IMR-90 (cell line): ENCODE data around the gene HSPB9. TPM values are rescaled to one million over a fixed set of nuclear protein-coding genes. Genes with fewer than 3 reads are reported as not detected.

Experiments used
- ATAC-seq: fragments of 200-7000 bp; cut with Tn5 transposase; 2 replicates; pipeline ENCODE4 v1.9.1; 2020; ENCODE audit warnings: low read depth, mild to moderate bottlenecking, moderate library complexity
- BruUV-seq: library from RNA; stranded (reverse); fragments of 400-500 nt; replicated peaks from 2 replicates; lab custom pipeline; 2021; lab: Mats Ljungman, UMichigan
- CTCF ChIA-PET: fragments of 300-600 bp; formaldehyde crosslinking; extraction: SDS; loops from one replicate; lab custom pipeline; 2021; ENCODE audit warnings: antibody characterized with exemption; lab: Yijun Ruan, JAX
- POLR2A ChIA-PET: fragments of 300-600 bp; sonication (Branson Sonifier 250); formaldehyde crosslinking; loops from one replicate; lab custom pipeline; 2022; ENCODE audit warnings: antibody characterized with exemption; ENCODE audit not compliant: unreplicated experiment; lab: Charles Lee
- DNase-seq: peaks from one replicate; pipeline ENCODE4 v3.0.0; 2013
- H2AFZ ChIP-seq: replicated peaks from 2 replicates; pipeline ENCODE3; 2013; ENCODE audit warnings: low read length, mild to moderate bottlenecking; ENCODE audit not compliant: poor library complexity
- H2AK5ac ChIP-seq: 2 replicates; pipeline ENCODE4 v1.6.1; 2013; ENCODE audit warnings: low read depth, low read length, inconsistent platforms
- H2AK9ac ChIP-seq: replicated peaks from 2 replicates; pipeline ENCODE3; 2013; ENCODE audit warnings: mild to moderate bottlenecking, low read depth, low read length, moderate library complexity; ENCODE audit not compliant: poor library complexity
- H2BK120ac ChIP-seq: 2 replicates; pipeline ENCODE4 v1.6.1; 2013; ENCODE audit warnings: low read depth, low read length, inconsistent platforms
- H2BK15ac ChIP-seq: 3 replicates; pipeline ENCODE4 v1.6.1; 2013; ENCODE audit warnings: low read depth, low read length, inconsistent platforms
- H2BK20ac ChIP-seq: 2 replicates; pipeline ENCODE4 v1.6.1; 2013; ENCODE audit warnings: low read depth, mild to moderate bottlenecking, inconsistent platforms, low read length, moderate library complexity
- H2BK5ac ChIP-seq: 2 replicates; pipeline ENCODE4 v1.6.1; 2013; ENCODE audit warnings: mild to moderate bottlenecking, low read depth, low read length, inconsistent platforms; ENCODE audit not compliant: poor library complexity, severe bottlenecking
- H3K14ac ChIP-seq: replicated peaks from 2 replicates; pipeline ENCODE4 v1.6.1; 2013; ENCODE audit warnings: low read depth, low read length, inconsistent platforms
- H3K18ac ChIP-seq: 2 replicates; pipeline ENCODE4 v1.6.1; 2013; ENCODE audit warnings: low read depth, low read length, control low read depth
- H3K23ac ChIP-seq: 2 replicates; pipeline ENCODE4 v1.6.1; 2013; ENCODE audit warnings: low read depth, low read length, inconsistent platforms
- H3K27ac ChIP-seq: 2 replicates; pipeline ENCODE4 v1.5.1; 2013; ENCODE audit warnings: mild to moderate bottlenecking, control low read depth, low read length; ENCODE audit not compliant: insufficient read depth
- H3K27me3 ChIP-seq: 2 replicates; pipeline ENCODE4 v1.6.1; 2013; ENCODE audit warnings: low read length; ENCODE audit not compliant: control insufficient read depth, insufficient read depth
- H3K36me3 ChIP-seq: 2 replicates; pipeline ENCODE4 v1.6.1; 2013; ENCODE audit warnings: low read length, mixed read lengths; ENCODE audit not compliant: control insufficient read depth, insufficient read depth
- H3K4ac ChIP-seq: 2 replicates; pipeline ENCODE4 v1.6.1; 2013; ENCODE audit warnings: low read depth, low read length, inconsistent platforms
- H3K4me1 ChIP-seq: 2 replicates; pipeline ENCODE4 v1.6.1; 2013; ENCODE audit warnings: low read length, mixed read lengths; ENCODE audit not compliant: control insufficient read depth, insufficient read depth
- H3K4me2 ChIP-seq: 2 replicates; pipeline ENCODE4 v1.6.1; 2013; ENCODE audit warnings: low read depth, mild to moderate bottlenecking, control low read depth, low read length, moderate library complexity
- H3K4me3 ChIP-seq: 2 replicates; pipeline ENCODE4 v1.5.1; 2013; ENCODE audit warnings: low read depth, mild to moderate bottlenecking, control low read depth, low read length, moderate library complexity; ENCODE audit not compliant: insufficient read depth
- H3K56ac ChIP-seq: 2 replicates; pipeline ENCODE4 v1.6.1; 2013; ENCODE audit warnings: low read length, inconsistent platforms; ENCODE audit not compliant: insufficient read depth; ENCODE audit errors: extremely low read depth
- H3K79me1 ChIP-seq, 2 experiments: 2 replicates each; pipeline ENCODE4 v1.6.1; 2013; ENCODE audit warnings: low read length in 2 of 2, inconsistent platforms in 1 of 2, low read depth in 1 of 2
- H3K9ac ChIP-seq: 2 replicates; pipeline ENCODE4 v1.6.1; 2013; ENCODE audit warnings: low read depth, low read length, control low read depth
- H3K9me1 ChIP-seq: 2 replicates; pipeline ENCODE4 v1.6.1; 2013; ENCODE audit warnings: low read length, inconsistent platforms; ENCODE audit not compliant: insufficient read depth
- H3K9me3 ChIP-seq: 2 replicates; pipeline ENCODE4 v1.6.1; 2013; ENCODE audit warnings: low read length; ENCODE audit not compliant: control insufficient read depth, insufficient read depth
- H4K20me1 ChIP-seq: 2 replicates; pipeline ENCODE4 v1.6.1; 2013; ENCODE audit warnings: low read length, inconsistent platforms; ENCODE audit not compliant: insufficient read depth
- H4K5ac ChIP-seq: 2 replicates; pipeline ENCODE4 v1.6.1; 2013; ENCODE audit warnings: mild to moderate bottlenecking, low read depth, low read length, control low read depth
- H4K8ac ChIP-seq, 2 experiments: 2 replicates each; pipeline ENCODE4 v1.6.1; 2013; ENCODE audit warnings: low read depth in 2 of 2, low read length in 2 of 2, control low read depth in 1 of 2, inconsistent platforms in 1 of 2
- H4K91ac ChIP-seq: 2 replicates; pipeline ENCODE4 v1.6.1; 2013; ENCODE audit warnings: low read depth, low read length, inconsistent platforms; ENCODE audit not compliant: insufficient read depth
- RAD21 ChIP-seq: IDR thresholded peaks from 2 replicates; pipeline ENCODE4 v1.6.1; 2012; ENCODE audit warnings: low read length, improper control_type of control experiment
- RFX5 ChIP-seq: IDR thresholded peaks from 2 replicates; pipeline ENCODE4 v1.8.0; 2012; ENCODE audit warnings: low read depth, mild to moderate bottlenecking, low read length, moderate library complexity
- SMC3 ChIP-seq: fragments of 150-350 bp; IDR thresholded peaks from 2 replicates; pipeline ENCODE4 v1.6.1; 2016; ENCODE audit warnings: low read depth, mild to moderate bottlenecking, antibody characterized with exemption, low read length, moderate library complexity
- WGBS, 2 experiments: methylation state at CpG; one replicate each; pipeline versions ENCODE4 v1.1.5 to v1.1.7; 2013; ENCODE audit warnings: missing lambda C conversion rate in 2 of 2; ENCODE audit not compliant: insufficient read length in 1 of 2; ENCODE audit errors: extremely low coverage in 2 of 2; 5-methylcytosine and 5-hydroxymethylcytosine counted together
- dilution Hi-C: fragments of 300-500 bp; cut with HindIII; formaldehyde crosslinking; loops from one replicate; pipeline ENCODE4 v1.14.3; 2018; ENCODE audit warnings: low sequenced_read_pairs; ENCODE audit not compliant: unreplicated experiment
- in situ Hi-C: fragments of 300-500 bp; cut with MboI; formaldehyde crosslinking; loops from 3 replicates; pipeline ENCODE4 v1.14.3; 2019; ENCODE audit warnings: low sequenced_read_pairs, inconsistent platforms, mixed read lengths
- intact Hi-C: fragments of 100-400 bp; cut with micrococcal nuclease; formaldehyde crosslinking; loops from 2 replicates; pipeline ENCODE4 v1.10.0; 2022
- polyA plus RNA-seq, 3 experiments: library from polyadenylated mRNA; depleted of rRNA; stranded (reverse); fragments of >200 nt; gene quantifications; 2 replicates each; pipeline ENCODE4 v1.2.3, GENCODE V29; 2012; ENCODE audit warnings: low replicate concordance in 1 of 3
- total RNA-seq: library from RNA; depleted of rRNA; stranded (reverse); fragments of >200 nt; gene quantifications from 2 replicates; pipeline ENCODE4 v1.2.3, GENCODE V29; 2012
- TF ChIP-seq, protein P1 (sequence below): conservative IDR thresholded peaks from 2 replicates; pipeline ENCODE4 v1.5.1; 2012; ENCODE audit warnings: mild to moderate bottlenecking, low read depth, low read length, improper control_type of control experiment

The HSPB9 gene
- total and polyA plus RNA-seq, 2 of the 4 experiments (the other 2 are of a cell fraction), result not detected

DNA sequence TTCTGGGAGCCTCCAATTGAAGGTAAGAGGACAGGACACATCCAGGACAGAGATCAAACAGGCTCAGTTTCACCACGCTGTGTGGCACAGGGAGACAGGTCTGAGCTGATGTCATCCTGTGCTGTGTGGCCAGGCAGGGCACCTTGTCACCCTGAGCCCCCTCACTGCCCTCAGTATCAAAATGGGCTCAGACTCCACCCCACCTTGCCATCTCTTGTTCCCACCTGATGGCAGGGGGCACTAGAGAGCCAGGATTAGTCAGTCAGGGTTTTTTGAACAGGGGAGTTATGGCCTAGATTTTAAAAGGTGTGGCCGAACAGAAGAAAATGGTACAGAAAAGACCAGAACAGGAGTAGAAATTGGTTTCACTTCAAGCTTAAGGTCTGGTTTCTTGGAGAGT lies 4.1 kb upstream of the HSPB9 start:
- POLR2A ChIA-PET, result no interaction called here
- TF ChIP-seq RFX5 (no peak), SMC3 (peak; percentile 37; the same call in 1 of the 2 replicates), RAD21 (peak; percentile 56)
- TF ChIP-seq, protein P1, sequence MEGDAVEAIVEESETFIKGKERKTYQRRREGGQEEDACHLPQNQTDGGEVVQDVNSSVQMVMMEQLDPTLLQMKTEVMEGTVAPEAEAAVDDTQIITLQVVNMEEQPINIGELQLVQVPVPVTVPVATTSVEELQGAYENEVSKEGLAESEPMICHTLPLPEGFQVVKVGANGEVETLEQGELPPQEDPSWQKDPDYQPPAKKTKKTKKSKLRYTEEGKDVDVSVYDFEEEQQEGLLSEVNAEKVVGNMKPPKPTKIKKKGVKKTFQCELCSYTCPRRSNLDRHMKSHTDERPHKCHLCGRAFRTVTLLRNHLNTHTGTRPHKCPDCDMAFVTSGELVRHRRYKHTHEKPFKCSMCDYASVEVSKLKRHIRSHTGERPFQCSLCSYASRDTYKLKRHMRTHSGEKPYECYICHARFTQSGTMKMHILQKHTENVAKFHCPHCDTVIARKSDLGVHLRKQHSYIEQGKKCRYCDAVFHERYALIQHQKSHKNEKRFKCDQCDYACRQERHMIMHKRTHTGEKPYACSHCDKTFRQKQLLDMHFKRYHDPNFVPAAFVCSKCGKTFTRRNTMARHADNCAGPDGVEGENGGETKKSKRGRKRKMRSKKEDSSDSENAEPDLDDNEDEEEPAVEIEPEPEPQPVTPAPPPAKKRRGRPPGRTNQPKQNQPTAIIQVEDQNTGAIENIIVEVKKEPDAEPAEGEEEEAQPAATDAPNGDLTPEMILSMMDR, result peak; percentile 47
- Histone ChIP-seq H3K56ac (no peak overlapping the region), H3K79me1 (peaks cover 10 to 12% of the 10 kb centered on the region in 2 experiments; a peak in 3 of 4 replicates), H3K14ac (no peak overlapping the region), H4K20me1 (peaks cover 3% of the 10 kb centered on the region; the same call in 1 of the 2 replicates), H3K4me2 (no peak overlapping the region), H3K9me3 (no peaks in the 10 kb centered on the region), H2BK120ac (no peak overlapping the region), H3K36me3 (peaks cover 29% of the 10 kb centered on the region), H2AK9ac (peak overlapping the region; percentile 80), H2BK20ac (no peak overlapping the region), H4K8ac (no peak overlapping the region), H4K91ac (no peak overlapping the region), H2BK5ac (no peak overlapping the region), H3K18ac (no peak overlapping the region), H3K9ac (no peak overlapping the region), H3K4me3 (no peak overlapping the region), H3K4ac (no peak overlapping the region), H3K23ac (no peak overlapping the region), H4K5ac (no peak overlapping the region), H3K9me1 (peaks cover 4% of the 10 kb centered on the region; the same call in 1 of the 2 replicates), H2AFZ (no peak overlapping the region), H3K4me1 (peaks cover 7% of the 10 kb centered on the region), H3K27ac (no peak overlapping the region), H3K27me3 (no peaks in the 10 kb centered on the region), H2AK5ac (peak overlapping the region; percentile 81; the same call in 1 of the 2 replicates), H2BK15ac (no peak overlapping the region)
- DNase-seq (peak; percentile 25), ATAC-seq (no peak)
- CTCF ChIA-PET, result interaction anchor here (1.6 kb wide), 1 partner anchor 17 kb away, joined by 4 read pairs; no protein-coding TSS in a partner anchor
- dilution Hi-C loops (no loop called here), in situ Hi-C loops (no loop called here), intact Hi-C loops (no loop called here)
- no TSS peak for BruUV-seq
- no CpG with 5 or more reads among the region's 2 CpGs for WGBS, 2 experiments
